NCI-H2196 treated with DMSO at 0.1 percent for 48 hours (cell line): Measurements from ENCODE around the gene HSDL1.
"Not testable (repeated sequence)": the region's sequence is repeated elsewhere in the genome, so short reads cannot be mapped to it uniquely, and the experiment has no call there.

Experiments used
- DNase-seq: peaks from one replicate; lab custom pipeline; 2025; ENCODE audit not compliant: unreplicated experiment; lab: John Stamatoyannopoulos, UW

HSDL1 gene

GRCh38 chr16:84139628-84140258, 5.2 kb downstream of the HSDL1 start:
- DNase-seq = no peak

GRCh38 chr16:84138824-84139627, 6.0 kb downstream of the HSDL1 start:
- no peak for DNase-seq

- DNase-seq = no peak
Observed at GRCh38 chr16:84138500-84138823, 6.5 kb downstream of the HSDL1 start.

GRCh38 chr16:84137769-84138357, 7.1 kb downstream of the HSDL1 start:
- DNase-seq = no peak

GRCh38 chr16:84137287-84137686, 7.7 kb downstream of the HSDL1 start:
- DNase-seq = no peak

GRCh38 chr16:84136331-84137125, 8.4 kb downstream of the HSDL1 start:
- no peak for DNase-seq

- no peak for DNase-seq
Observed at GRCh38 chr16:84132527-84133285, 12.3 kb downstream of the HSDL1 start.

- no peak for DNase-seq
Observed at GRCh38 chr16:84131117-84131516, 13.9 kb downstream of the HSDL1 start.

GRCh38 chr16:84124257-84125073, 20.5 kb downstream of the HSDL1 start:
- no peak for DNase-seq

- no peak for DNase-seq
Observed at GRCh38 chr16:84121007-84121406, 24.0 kb downstream of the HSDL1 start.

GRCh38 chr16:84120023-84120422, 25.0 kb downstream of the HSDL1 start:
- DNase-seq = no peak

GRCh38 chr16:84119368-84119767, 25.6 kb downstream of the HSDL1 start:
- DNase-seq = no peak

- DNase-seq = not testable (repeated sequence)
Observed at GRCh38 chr16:84118315-84118714, 26.7 kb downstream of the HSDL1 start.

GRCh38 chr16:84117494-84117843, 27.5 kb downstream of the HSDL1 start:
- DNase-seq = no peak

- peak; percentile 75 for DNase-seq
Observed at GRCh38 chr16:84116720-84117493, 28.1 kb downstream of the HSDL1 start, which contains the start of gene MBTPS1. TSS of gene MBTPS1 (minus strand) at chr16:84116942. CDS start at chr16:84101783, 15,159 bp downstream.

- DNase-seq = no peak
Observed at GRCh38 chr16:84115919-84116719, 28.9 kb downstream of the HSDL1 start.

- not testable (repeated sequence) for DNase-seq
Observed at GRCh38 chr16:84111949-84112348, 33.0 kb downstream of the HSDL1 start.

- no peak for DNase-seq
Observed at GRCh38 chr16:84111525-84111924, 33.5 kb downstream of the HSDL1 start.
